Activated CD8-positive, alpha-beta memory T cell treated with anti-CD3 and anti-CD28 coated beads for 36 hours (primary cell): ENCODE data around the gene VASH1. TPM values are rescaled to one million over a fixed set of nuclear protein-coding genes. Genes with fewer than 3 reads are reported as not detected.

Experiments
- CTCF ChIA-PET: fragments of 350-600 bp; sonication (Branson Sonifier 250); formaldehyde crosslinking; loops from one replicate; lab custom pipeline; 2021; ENCODE audit warnings: antibody characterized with exemption; lab: Charles Lee
- POLR2A ChIA-PET: fragments of 350-600 bp; sonication (Branson Sonifier 250); formaldehyde crosslinking; loops from one replicate; lab custom pipeline; 2021; ENCODE audit warnings: antibody characterized with exemption; lab: Charles Lee
- total RNA-seq, 2 experiments: library from RNA; stranded (reverse); gene quantifications; one replicate each; pipeline ENCODE4 v1.2.3, GENCODE V29; 2021

VASH1 gene
- total RNA-seq, 2 experiments from 2014 or later = 5.1 to 5.9 TPM

- CTCF ChIA-PET = interaction anchor here (1.1 to 2.3 kb wide), 3 partner anchors 8 to 58 kb away, joined by 4 to 9 read pairs (median 5); no protein-coding TSS in a partner anchor
- POLR2A ChIA-PET = interaction anchor here (0.9 kb wide), 1 partner anchor 14 kb away, joined by 3 read pairs; no protein-coding TSS in a partner anchor
These were observed 7.6 kb downstream of the VASH1 start for GRCh38 chr14:76768671-76769500.

GRCh38 chr14:76769636-76770292, 8.5 kb downstream of the VASH1 start:
- ChIA-PET CTCF (interaction anchor here (0.9 kb wide), 1 partner anchor 14 kb away, joined by 3 read pairs; no protein-coding TSS in a partner anchor), POLR2A (no interaction called here)

- ChIA-PET CTCF (interaction anchor here (0.7 to 1.0 kb wide), 3 partner anchors 14 to 207 kb away, joined by 3 read pairs; no protein-coding TSS in a partner anchor), POLR2A (no interaction called here)
These were observed 9.5 kb downstream of the VASH1 start for GRCh38 chr14:76770521-76771436.

GRCh38 chr14:76771437-76771980, 10.2 kb downstream of the VASH1 start:
- ChIA-PET CTCF (no interaction called here), POLR2A (no interaction called here)

- ChIA-PET CTCF (interaction anchor here (0.6 kb wide), 1 partner anchor 135 kb away, joined by 4 read pairs; no protein-coding TSS in a partner anchor), POLR2A (no interaction called here)
These were observed 11.3 kb downstream of the VASH1 start for GRCh38 chr14:76772300-76773187.

- ChIA-PET CTCF (no interaction called here), POLR2A (no interaction called here)
These were observed 12.1 kb downstream of the VASH1 start for GRCh38 chr14:76773188-76773885.

- CTCF ChIA-PET = no interaction called here
- POLR2A ChIA-PET = no interaction called here
These were observed 12.9 kb downstream of the VASH1 start for GRCh38 chr14:76773956-76774820.

GRCh38 chr14:76774821-76775694, 13.8 kb downstream of the VASH1 start:
- ChIA-PET CTCF (no interaction called here), POLR2A (no interaction called here)

- ChIA-PET POLR2A (no interaction called here), CTCF (interaction anchor here (2.1 kb wide), 1 partner anchor 8 kb away, joined by 5 read pairs; no protein-coding TSS in a partner anchor)
These were observed 14.6 kb downstream of the VASH1 start for GRCh38 chr14:76775695-76776427.

GRCh38 chr14:76776428-76777251, 15.4 kb downstream of the VASH1 start:
- CTCF ChIA-PET = interaction anchor here (2.1 kb wide), 1 partner anchor 9 kb away, joined by 5 read pairs; no protein-coding TSS in a partner anchor
- POLR2A ChIA-PET = no interaction called here

GRCh38 chr14:76777721-76778120, 16.5 kb downstream of the VASH1 start:
- CTCF ChIA-PET = interaction anchor here (2.1 kb wide), 1 partner anchor 10 kb away, joined by 5 read pairs; no protein-coding TSS in a partner anchor
- POLR2A ChIA-PET = no interaction called here

GRCh38 chr14:76778546-76779215, 17.4 kb downstream of the VASH1 start:
- POLR2A ChIA-PET = no interaction called here
- CTCF ChIA-PET = no interaction called here
